Stimulated activated CD8-positive, alpha-beta memory T cell treated with anti-CD3 and anti-CD28 coated beads, Interleukin-2, amount 100 ng/mL, for 1 hour (primary cell): ENCODE data around the gene SIRT7.

Experiments used
- DNase-seq, 2 donors: peaks; one replicate each; pipeline ENCODE4 v3.0.0-alpha.2; 2020; ENCODE audit warnings: low read depth in 2 of 2

SIRT7 gene

GRCh38 chr17:81888105-81888987, 29.6 kb downstream of the SIRT7 start:
- DNase-seq: no peak

- DNase-seq: no peak
Measured at GRCh38 chr17:81885869-81886548, 32.0 kb downstream of the SIRT7 start.

GRCh38 chr17:81885454-81885853, 32.5 kb downstream of the SIRT7 start:
- no peak for DNase-seq

- no peak for DNase-seq
Measured at GRCh38 chr17:81884968-81885367, 33.0 kb downstream of the SIRT7 start.

GRCh38 chr17:81884520-81884919, 33.5 kb downstream of the SIRT7 start:
- DNase-seq: no peak

- DNase-seq: no peak
Measured at GRCh38 chr17:81879121-81879520, 38.9 kb downstream of the SIRT7 start.

GRCh38 chr17:81878294-81878693, 39.7 kb downstream of the SIRT7 start:
- DNase-seq: no peak

- DNase-seq: no peak
Measured at GRCh38 chr17:81877569-81877968, 40.4 kb downstream of the SIRT7 start.

GRCh38 chr17:81871387-81872230, 46.4 kb downstream of the SIRT7 start:
- peak; percentile 89 to 94 for DNase-seq

- DNase-seq: no peak
Measured at GRCh38 chr17:81870981-81871386, 47.0 kb downstream of the SIRT7 start, which contains the start of gene ARHGDIA. TSS of gene ARHGDIA (minus strand) at chr17:81871337. CDS start at chr17:81869930, 1,407 bp downstream.

- DNase-seq: no peak
Measured at GRCh38 chr17:81870131-81870980, 47.6 kb downstream of the SIRT7 start.

GRCh38 chr17:81869221-81870130, 48.5 kb downstream of the SIRT7 start:
- DNase-seq: no peak

GRCh38 chr17:81868674-81869220, 49.2 kb downstream of the SIRT7 start:
- DNase-seq: no peak

GRCh38 chr17:81867991-81868673, 49.8 kb downstream of the SIRT7 start:
- no peak for DNase-seq

- no peak for DNase-seq
Measured at GRCh38 chr17:81867170-81867990, 50.6 kb downstream of the SIRT7 start.

- no peak for DNase-seq
Measured at GRCh38 chr17:81866440-81867169, 51.4 kb downstream of the SIRT7 start.

- no peak for DNase-seq
Measured at GRCh38 chr17:81865733-81866439, 52.1 kb downstream of the SIRT7 start.
